ENCODE measurements around the gene MLXIP.
"Not testable (repeated sequence)": the region's sequence is repeated elsewhere in the genome, so short reads cannot be mapped to it uniquely, and the experiment has no call there.

MLXIP gene

DNA sequence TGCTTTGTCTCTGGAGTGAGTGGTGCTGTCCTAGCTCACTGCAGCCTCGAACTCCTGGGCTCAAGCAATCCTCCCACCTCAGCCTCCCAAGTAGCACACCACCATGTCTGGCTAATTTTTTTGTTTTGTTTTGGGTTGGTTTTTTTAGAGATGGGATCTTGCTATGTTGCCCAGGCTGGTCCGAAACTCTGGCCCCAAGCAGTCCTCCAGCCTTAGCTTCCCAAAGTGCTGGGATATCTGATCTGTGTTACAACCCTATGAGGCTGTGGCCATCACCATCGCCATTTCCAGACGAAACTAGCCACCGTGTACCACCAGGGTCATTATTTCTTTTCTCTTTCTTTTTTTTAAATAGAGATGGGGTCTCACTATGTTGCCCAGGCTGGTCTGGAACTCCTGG, 92.8 kb downstream of the MLXIP start:
- TF ChIP-seq CTCF (IDR thresholded peaks at IDR 0.05; ENCODE audit: borderline replicate concordance, extremely low read depth, low read length, poor library complexity, severe bottlenecking), result no peak
- no peak for TF ChIP-seq EZH2 (IDR thresholded peaks at IDR 0.05; ENCODE audit: borderline replicate concordance, low read depth, low read length, severe bottlenecking)
- Histone ChIP-seq H3K27ac (ENCODE audit: low read length) (no peak overlapping the region), H3K4me2 (ENCODE audit: insufficient read depth, low read length) (no peak overlapping the region), H4K20me1 (ENCODE audit: insufficient read depth, low read length) (no peaks in the 10 kb centered on the region), H3K9ac (ENCODE audit: low read depth, low read length) (no peak overlapping the region), H3K36me3 (ENCODE audit: insufficient read depth, low read length) (no peaks in the 10 kb centered on the region), H2AFZ (ENCODE audit: low read depth, low read length) (no peak overlapping the region), H3K27me3 (ENCODE audit: insufficient read depth, low read length, poor library complexity) (no peaks in the 10 kb centered on the region), H3K9me3 (ENCODE audit: insufficient read depth, low read length, severe bottlenecking) (no peaks in the 10 kb centered on the region), H3K4me1 (ENCODE audit: insufficient read depth, low read length) (no peaks in the 10 kb centered on the region), H3K79me2 (ENCODE audit: insufficient read depth, low read length) (no peaks in the 10 kb centered on the region), H3K4me3 (ENCODE audit: low read depth in 1 of 2, low read length in 2 of 2) (no peak overlapping the region)
- DNase-seq (no peak), ATAC-seq (ENCODE audit: insufficient read depth, low read depth) (no peak)

- no peak for ATAC-seq (ENCODE audit: insufficient read depth, low read depth)
- Histone ChIP-seq H3K36me3 (ENCODE audit: insufficient read depth, low read length) (no peaks in the 10 kb centered on the region), H3K9ac (ENCODE audit: low read depth, low read length) (no peak overlapping the region), H3K4me2 (ENCODE audit: insufficient read depth, low read length) (no peak overlapping the region), H2AFZ (ENCODE audit: low read depth, low read length) (no peak overlapping the region), H4K20me1 (ENCODE audit: insufficient read depth, low read length) (no peaks in the 10 kb centered on the region), H3K4me1 (ENCODE audit: insufficient read depth, low read length) (no peaks in the 10 kb centered on the region), H3K27ac (ENCODE audit: low read length) (no peak overlapping the region), H3K79me2 (ENCODE audit: insufficient read depth, low read length) (no peaks in the 10 kb centered on the region), H3K4me3 (ENCODE audit: low read depth in 1 of 2, low read length in 2 of 2) (no peak overlapping the region), H3K9me3 (ENCODE audit: insufficient read depth, low read length, severe bottlenecking) (no peaks in the 10 kb centered on the region), H3K27me3 (ENCODE audit: insufficient read depth, low read length, poor library complexity) (no peaks in the 10 kb centered on the region)
- DNase-seq, result no peak
- no peak for TF ChIP-seq EZH2 (IDR thresholded peaks at IDR 0.05; ENCODE audit: borderline replicate concordance, low read depth, low read length, severe bottlenecking)
- no peak for TF ChIP-seq CTCF (IDR thresholded peaks at IDR 0.05; ENCODE audit: borderline replicate concordance, extremely low read depth, low read length, poor library complexity, severe bottlenecking)
Observed at GRCh38 chr12:122172262-122172939, 93.8 kb downstream of the MLXIP start.

GRCh38 chr12:122174155-122174845, 95.7 kb downstream of the MLXIP start, which contains the start of gene IL31:
IL31 (minus strand) TSS chr12:122174221; CDS start chr12:122174172, 49 bp downstream.
- Histone ChIP-seq H2AFZ (ENCODE audit: low read depth, low read length) (no peak within 1 kb of the TSS), H3K27ac (ENCODE audit: low read length) (no peak within 1 kb of the TSS), H3K4me2 (ENCODE audit: insufficient read depth, low read length) (no peak within 1 kb of the TSS), H3K79me2 (ENCODE audit: insufficient read depth, low read length) (no peaks in the 10 kb centered on the region), H3K4me3 (ENCODE audit: low read depth in 1 of 2, low read length in 2 of 2) (no peak within 1 kb of the TSS), H3K9ac (ENCODE audit: low read depth, low read length) (no peak within 1 kb of the TSS), H3K27me3 (ENCODE audit: insufficient read depth, low read length, poor library complexity) (no peaks in the 10 kb centered on the region), H3K36me3 (ENCODE audit: insufficient read depth, low read length) (no peaks in the 10 kb centered on the region), H3K9me3 (ENCODE audit: insufficient read depth, low read length, severe bottlenecking) (no peaks in the 10 kb centered on the region), H3K4me1 (ENCODE audit: insufficient read depth, low read length) (no peaks in the 10 kb centered on the region), H4K20me1 (ENCODE audit: insufficient read depth, low read length) (no peaks in the 10 kb centered on the region)
- TF ChIP-seq EZH2 (IDR thresholded peaks at IDR 0.05; ENCODE audit: borderline replicate concordance, low read depth, low read length, severe bottlenecking), result no peak
- no peak for TF ChIP-seq CTCF (IDR thresholded peaks at IDR 0.05; ENCODE audit: borderline replicate concordance, extremely low read depth, low read length, poor library complexity, severe bottlenecking)
- no peak for ATAC-seq (ENCODE audit: insufficient read depth, low read depth)
- no peak for DNase-seq

DNA sequence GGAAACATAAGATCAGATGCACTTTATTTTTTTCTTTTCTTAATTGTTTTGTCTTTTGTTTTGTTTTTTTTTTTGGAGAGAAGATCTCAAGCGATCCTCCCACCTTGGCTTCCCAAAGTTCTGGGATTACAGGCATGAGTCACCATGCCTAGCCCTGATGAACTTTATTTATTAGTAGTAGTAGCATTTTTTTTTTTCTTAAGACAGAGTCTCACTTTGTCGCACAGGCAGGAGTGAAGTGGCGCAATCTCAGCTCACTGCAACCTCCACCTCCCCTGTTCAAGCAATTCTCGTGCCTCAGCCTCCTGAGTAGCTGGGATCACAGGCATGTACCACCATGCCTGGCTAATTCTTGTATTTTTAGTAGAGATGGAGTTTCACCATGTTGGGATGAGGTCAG, 97.9 kb downstream of the MLXIP start:
- H3K4me2 ChIP-seq (ENCODE audit: insufficient read depth, low read length); H3K4me3 ChIP-seq (ENCODE audit: low read depth in 1 of 2, low read length in 2 of 2); ATAC-seq (ENCODE audit: insufficient read depth, low read depth); H3K27ac ChIP-seq (ENCODE audit: low read length); H3K9me3 ChIP-seq (ENCODE audit: insufficient read depth, low read length, severe bottlenecking); H3K9ac ChIP-seq (ENCODE audit: low read depth, low read length); H3K4me1 ChIP-seq (ENCODE audit: insufficient read depth, low read length); H4K20me1 ChIP-seq (ENCODE audit: insufficient read depth, low read length); H2AFZ ChIP-seq (ENCODE audit: low read depth, low read length); DNase-seq; H3K27me3 ChIP-seq (ENCODE audit: insufficient read depth, low read length, poor library complexity); H3K79me2 ChIP-seq (ENCODE audit: insufficient read depth, low read length); H3K36me3 ChIP-seq (ENCODE audit: insufficient read depth, low read length): not testable (repeated sequence)
